Psoas muscle (tissue), 8 donors: ENCODE measurements around the gene ADA. TPM values are rescaled to one million over a fixed set of nuclear protein-coding genes. Genes with fewer than 3 reads are reported as not detected.
"Not testable (repeated sequence)": the region's sequence is repeated elsewhere in the genome, so short reads cannot be mapped to it uniquely, and the experiment has no call there.

Source experiments
- ATAC-seq, 4 donors: fragments of 200-7000 bp; cut with Tn5 transposase; one replicate each; pipeline ENCODE4 v1.9.1; 2020; ENCODE audit warnings: moderate library complexity in 3 of 4, mild to moderate bottlenecking in 2 of 4
- DNase-seq, 2 donors: peaks; one replicate each; pipeline ENCODE4 v3.0.0-alpha.2; 2020
- H3K27ac ChIP-seq: fragments of 200-600 bp; one replicate; pipeline ENCODE4 v1.8.0; 2022
- H3K27me3 ChIP-seq, 3 donors: fragments of 200-600 bp in 1 of 3; one replicate each; pipeline versions ENCODE4 v1.6.1 to v1.8.0; 2013 to 2022; ENCODE audit warnings: low read length in 2 of 3, mild to moderate bottlenecking in 2 of 3, moderate library complexity in 1 of 3; ENCODE audit not compliant: insufficient read depth in 3 of 3
- H3K36me3 ChIP-seq, 2 donors: fragments of 200-600 bp in 1 of 2; one replicate each; pipeline versions ENCODE4 v1.6.1 to v1.8.0; 2013 to 2022; ENCODE audit warnings: low read depth in 1 of 2, mild to moderate bottlenecking in 1 of 2, moderate library complexity in 1 of 2; ENCODE audit not compliant: insufficient read depth in 1 of 2
- H3K4me1 ChIP-seq: fragments of 200-600 bp; one replicate; pipeline ENCODE4 v1.8.0; 2022
- H3K4me3 ChIP-seq: fragments of 200-600 bp; one replicate; pipeline ENCODE4 v1.8.0; 2022; ENCODE audit warnings: mild to moderate bottlenecking
- H3K9me3 ChIP-seq: fragments of 200-600 bp; one replicate; pipeline ENCODE4 v1.8.0; 2022
- WGBS, 3 donors: extraction: QIAGEN DNeasy Blood & Tissue Kit; methylation state at CpG; one replicate each; pipeline versions ENCODE4 v1.1.6 to v1.1.7; 2013; 5-methylcytosine and 5-hydroxymethylcytosine counted together
- intact Hi-C, 2 donors: fragments of 100-400 bp; cut with DNase I; formaldehyde crosslinking; loops; one replicate each; pipeline versions ENCODE4 v1.11.0 to v1.14.2; 2022
- polyA plus RNA-seq, 3 donors: library from polyadenylated mRNA; stranded (reverse); fragments of 200-250 nt; gene quantifications; one replicate each; pipeline ENCODE4 v1.2.3, GENCODE V29; 2013
- total RNA-seq, 4 donors: library from RNA; stranded (reverse); fragmentation: NEBNext Ultra II Directional in 2 of 4; extraction: Animal tissue kit (Norgen Biotek cat#: 25700) in 2 of 4; gene quantifications; one replicate each; pipeline versions ENCODE4 v1.2.1 to v1.2.4, GENCODE V29; 2021 to 2023
- TF ChIP-seq, protein P1 (sequence below): fragments of 200-600 bp; IDR thresholded peaks from one replicate; pipeline ENCODE4 v1.8.0; 2022; ENCODE audit warnings: antibody characterized with exemption
- donor health status: healthy with polysubstance abuse.
- donor health status: DM: no; HTN: no; CAD: no; lungs with moderate emphysema.
- donor health status: Bipolar disorder and iron deficiency.
- donor health status: healthy.
- donor health status: DM: yes; HTN: yes; CAD: no.
- donor health status: DM: no; HTN: no; CAD: no.
- donor health status: DM: no; HTN: no; CAD: no.
- donor health status: DM: yes; HTN: yes; CAD: no.

ADA gene
- total and polyA plus RNA-seq, 7 donors = 3.3 to 5.8 (median 4.2) TPM

DNA sequence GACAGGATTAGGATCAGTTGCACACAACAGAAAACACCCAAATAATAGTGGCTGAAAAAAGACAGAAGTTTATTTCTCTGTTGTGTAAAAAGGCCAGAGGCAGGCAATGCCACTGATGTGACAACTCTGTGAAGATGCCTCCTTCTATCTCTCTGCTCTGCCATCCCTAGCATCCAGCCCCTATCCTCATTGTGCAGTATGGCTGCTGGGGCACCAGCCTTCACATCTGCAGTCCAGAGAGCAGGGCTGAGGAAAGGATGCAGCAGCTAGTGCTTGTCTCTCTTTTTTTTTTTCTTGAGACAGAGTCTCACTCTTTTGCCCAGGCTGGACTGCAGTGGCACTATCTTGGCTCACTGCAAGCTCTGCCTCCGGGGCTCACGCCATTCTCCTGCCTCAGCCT, 6.4 kb upstream of the ADA start:
- H3K4me1 ChIP-seq = peaks cover 2% of the 10 kb centered on the region
- 90 to 95% (median 92%) methylated on average over 2 of the region's 2 CpGs for WGBS, 3 donors
- intact Hi-C loops = no loop called here
- no peak overlapping the region for H3K27ac ChIP-seq
- ATAC-seq = no peak
- no peaks in the 10 kb centered on the region for H3K36me3 ChIP-seq
- no peak overlapping the region for H3K4me3 ChIP-seq
- H3K9me3 ChIP-seq = no peaks in the 10 kb centered on the region
- DNase-seq = no peak
- TF ChIP-seq, protein P1, sequence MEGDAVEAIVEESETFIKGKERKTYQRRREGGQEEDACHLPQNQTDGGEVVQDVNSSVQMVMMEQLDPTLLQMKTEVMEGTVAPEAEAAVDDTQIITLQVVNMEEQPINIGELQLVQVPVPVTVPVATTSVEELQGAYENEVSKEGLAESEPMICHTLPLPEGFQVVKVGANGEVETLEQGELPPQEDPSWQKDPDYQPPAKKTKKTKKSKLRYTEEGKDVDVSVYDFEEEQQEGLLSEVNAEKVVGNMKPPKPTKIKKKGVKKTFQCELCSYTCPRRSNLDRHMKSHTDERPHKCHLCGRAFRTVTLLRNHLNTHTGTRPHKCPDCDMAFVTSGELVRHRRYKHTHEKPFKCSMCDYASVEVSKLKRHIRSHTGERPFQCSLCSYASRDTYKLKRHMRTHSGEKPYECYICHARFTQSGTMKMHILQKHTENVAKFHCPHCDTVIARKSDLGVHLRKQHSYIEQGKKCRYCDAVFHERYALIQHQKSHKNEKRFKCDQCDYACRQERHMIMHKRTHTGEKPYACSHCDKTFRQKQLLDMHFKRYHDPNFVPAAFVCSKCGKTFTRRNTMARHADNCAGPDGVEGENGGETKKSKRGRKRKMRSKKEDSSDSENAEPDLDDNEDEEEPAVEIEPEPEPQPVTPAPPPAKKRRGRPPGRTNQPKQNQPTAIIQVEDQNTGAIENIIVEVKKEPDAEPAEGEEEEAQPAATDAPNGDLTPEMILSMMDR = no peak
- H3K27me3 ChIP-seq = no peaks in the 10 kb centered on the region

DNA sequence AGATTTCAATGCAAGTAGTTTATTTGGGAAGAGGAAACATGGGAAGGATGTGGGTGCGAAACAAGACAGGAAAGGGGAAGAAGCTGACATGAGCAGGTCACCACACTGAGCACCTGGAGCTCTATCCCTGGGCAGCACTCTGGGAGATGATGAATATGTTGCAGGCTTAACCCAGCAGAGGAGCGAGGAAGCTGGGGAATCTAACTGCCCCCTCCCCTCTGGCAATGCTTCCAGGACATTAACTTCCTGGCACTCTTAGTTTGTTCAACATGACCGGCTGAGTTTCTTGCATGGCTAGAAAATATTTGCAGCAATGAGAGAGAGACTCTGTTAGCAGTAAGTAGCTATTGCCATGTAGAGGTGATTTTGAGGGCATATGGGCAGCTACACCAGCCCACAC, 4.9 kb upstream of the ADA start:
- Histone ChIP-seq H3K4me3 (no peak overlapping the region), H3K4me1 (peaks cover 6% of the 10 kb centered on the region), H3K9me3 (no peaks in the 10 kb centered on the region), H3K36me3 (no peaks in the 10 kb centered on the region), H3K27ac (no peak overlapping the region), H3K27me3 (no peaks in the 10 kb centered on the region)
- DNase-seq = no peak
- WGBS, 3 donors = 48 to 53% (median 53%) methylated on average over 3 of the region's 3 CpGs
- TF ChIP-seq, protein P1 = no peak
- no peak for ATAC-seq
- intact Hi-C loops = no loop called here

DNA sequence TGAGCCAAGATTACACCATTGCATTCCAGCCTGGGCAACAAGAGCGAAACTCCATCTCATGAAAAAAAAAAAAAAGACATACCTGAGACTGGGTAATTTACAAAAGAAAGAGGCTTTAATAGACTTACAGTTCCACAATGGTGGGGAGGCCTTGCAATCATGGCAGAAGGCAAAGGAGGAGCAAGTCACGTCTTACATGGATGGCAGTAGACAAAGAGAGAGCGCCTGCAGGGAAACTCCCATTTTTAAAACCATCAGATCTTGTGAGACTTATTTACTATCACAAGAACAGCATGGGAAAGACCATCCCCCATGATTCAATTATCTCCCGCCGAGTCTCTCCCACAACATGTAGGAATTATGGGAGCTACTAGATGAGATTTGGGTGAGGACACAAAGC, 2.7 kb upstream of the ADA start:
- H3K4me3 ChIP-seq, H3K9me3 ChIP-seq, ATAC-seq, DNase-seq, H3K27me3 ChIP-seq, H3K27ac ChIP-seq, intact Hi-C loops, H3K4me1 ChIP-seq, H3K36me3 ChIP-seq: not testable (repeated sequence)
- 95 to 97% (median 97%) methylated on average over 5 of the region's 5 CpGs for WGBS, 3 donors

DNA sequence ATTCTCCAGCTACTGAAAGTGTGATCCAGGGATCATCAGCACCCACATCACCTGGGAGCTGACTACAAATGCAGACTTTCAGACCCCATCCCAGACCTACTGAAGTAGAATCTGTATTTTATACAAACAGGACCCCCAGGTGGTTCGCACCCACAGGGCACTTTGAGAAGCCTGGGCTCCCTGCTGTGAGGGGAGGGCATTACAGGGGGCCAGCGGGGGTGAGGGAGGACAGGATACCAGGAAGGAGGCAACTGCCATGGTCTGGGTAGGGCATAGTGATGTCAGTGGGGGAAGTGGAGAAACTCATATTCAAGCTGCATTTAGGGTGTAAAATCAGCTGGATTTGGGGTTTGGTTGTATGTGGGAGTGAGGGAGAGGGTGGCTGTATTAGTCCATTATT, 2.0 kb upstream of the ADA start:
- no peak overlapping the region for H3K27ac ChIP-seq
- H3K9me3 ChIP-seq = no peaks in the 10 kb centered on the region
- intact Hi-C loops = no loop called here
- DNase-seq = no peak
- peaks cover 6% of the 10 kb centered on the region for H3K4me1 ChIP-seq
- ATAC-seq = no peak
- TF ChIP-seq, protein P1 = no peak
- H3K36me3 ChIP-seq = no peaks in the 10 kb centered on the region
- WGBS, 3 donors = 80 to 96% (median 91%) methylated on average over 2 of the region's 2 CpGs
- H3K4me3 ChIP-seq = no peak overlapping the region
- H3K27me3 ChIP-seq = no peaks in the 10 kb centered on the region

DNA sequence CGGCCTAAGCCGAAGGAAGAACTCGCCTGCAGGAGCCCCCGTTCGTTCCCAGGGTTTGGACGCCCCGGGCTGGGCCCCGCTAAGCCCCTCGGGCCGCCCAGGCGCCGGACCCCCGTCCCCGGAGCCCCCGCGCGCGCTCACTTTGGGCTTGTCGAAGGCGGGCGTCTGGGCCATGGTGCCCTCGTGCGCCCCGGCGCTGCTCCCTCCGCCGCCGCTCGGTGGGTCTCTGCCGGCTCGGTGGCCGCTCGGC, 140 bp downstream of the ADA start:
- Histone ChIP-seq H3K27ac (peak overlapping the region; percentile 58), H3K9me3 (no peaks in the 10 kb centered on the region), H3K27me3 (no peaks in the 10 kb centered on the region), H3K4me3 (peak overlapping the region; percentile 83), H3K36me3 (no peaks in the 10 kb centered on the region), H3K4me1 (peaks cover 6% of the 10 kb centered on the region)
- 1 to 2% (median 1%) methylated on average over 21 to 33 of the region's 33 CpGs for WGBS, 3 donors
- DNase-seq = no peak
- no peak for ATAC-seq
- intact Hi-C loops = no loop called here
- TF ChIP-seq, protein P1 = no peak
